HCT116 (cell line): ENCODE measurements around the gene MED14. TPM values are rescaled to one million over a fixed set of nuclear protein-coding genes. Genes with fewer than 3 reads are reported as not detected.

Source experiments
- ATAC-seq: fragments of 200-7000 bp; cut with Tn5 transposase; 2 replicates; pipeline ENCODE4 v1.9.1; 2020; ENCODE audit warnings: mild to moderate bottlenecking, moderate library complexity
- BruUV-seq: library from RNA; stranded (reverse); fragments of 400-500 nt; replicated peaks from 2 replicates; lab custom pipeline; 2021; lab: Mats Ljungman, UMichigan
- CTCF ChIA-PET: fragments of 300-600 bp; sonication (Branson Sonifier 250); formaldehyde crosslinking; loops from one replicate; lab custom pipeline; 2021; ENCODE audit warnings: antibody characterized with exemption; lab: Charles Lee
- POLR2A ChIA-PET: fragments of 300-600, 350-600 bp; sonication (Branson Sonifier 250); formaldehyde crosslinking; loops from one replicate; lab custom pipeline; 2021; ENCODE audit warnings: antibody characterized with exemption; lab: Charles Lee
- RAD21 ChIA-PET, 2 experiments: fragments of 300-600 bp; sonication (Branson Sonifier 250); formaldehyde crosslinking; loops; one replicate each; lab custom pipeline; 2023; ENCODE audit warnings: low total read pairs in 2 of 2; ENCODE audit not compliant: uncharacterized antibody in 2 of 2, unreplicated experiment in 2 of 2, low non-redundant PET in 1 of 2; lab: Charles Lee
- DNase-seq: peaks from one replicate; pipeline ENCODE4 v3.0.0-alpha.2; 2010; ENCODE audit warnings: low read depth, low spot score
- H2AFZ ChIP-seq: fragments of 200-600 bp; shearing (Covaris generic), sonication (generic); 2 replicates; pipeline ENCODE4 v1.6.1; 2017; ENCODE audit warnings: low read depth, mixed run types, mixed read lengths, antibody characterized with exemption, low read length; ENCODE audit not compliant: poor library complexity, severe bottlenecking
- H3K27ac ChIP-seq: 2 replicates; pipeline ENCODE4 v1.5.1; 2012; ENCODE audit warnings: low read depth, low read length
- H3K27me3 ChIP-seq: fragments of 200-600 bp; sonication (generic); 2 replicates; pipeline ENCODE4 v1.6.1; 2016; ENCODE audit warnings: mixed run types, low read length, mixed read lengths; ENCODE audit not compliant: insufficient read depth
- H3K36me3 ChIP-seq, 2 experiments: fragments of 200-500 bp in 1 of 2; fragments of 200-600 bp in 1 of 2; sonication (Bioruptor generic) in 1 of 2; sonication (generic) in 1 of 2; 2 replicates each; pipeline versions ENCODE4 v1.5.1 to v1.6.1; 2014 to 2016; ENCODE audit warnings: low read length in 2 of 2, inconsistent platforms in 1 of 2, mixed read lengths in 1 of 2, mixed run types in 1 of 2; ENCODE audit not compliant: insufficient read depth in 2 of 2, control insufficient read depth in 1 of 2
- H3K4me1 ChIP-seq, 2 experiments: fragments of 200-600 bp in 1 of 2; sonication (generic) in 1 of 2; 2 replicates each; pipeline versions ENCODE4 v1.5.1 to v1.6.1; 2012 to 2017; ENCODE audit warnings: low read length in 2 of 2, inconsistent platforms in 1 of 2, mild to moderate bottlenecking in 1 of 2, mixed read lengths in 1 of 2, mixed run types in 1 of 2, moderate library complexity in 1 of 2; ENCODE audit not compliant: insufficient read depth in 2 of 2, control insufficient read depth in 1 of 2
- H3K4me2 ChIP-seq: fragments of 200-600 bp; sonication (generic); 2 replicates; pipeline ENCODE4 v1.6.1; 2017; ENCODE audit warnings: mixed run types, low read length, mixed read lengths
- H3K4me3 ChIP-seq, 2 experiments: fragments of 200-600 bp in 1 of 2; sonication (generic) in 1 of 2; replicated peaks in 1 of 2; 2 replicates each; pipeline ENCODE4 v1.5.1; 2011 to 2016; ENCODE audit warnings: low read length in 2 of 2, control low read depth in 1 of 2, low read depth in 1 of 2, mild to moderate bottlenecking in 1 of 2, mixed read lengths in 1 of 2, mixed run types in 1 of 2
- H3K79me2 ChIP-seq: fragments of 200-600 bp; sonication (generic); 2 replicates; pipeline ENCODE4 v1.6.1; 2017; ENCODE audit warnings: mild to moderate bottlenecking, mixed run types, low read length, moderate library complexity, mixed read lengths; ENCODE audit not compliant: insufficient read depth
- H3K9ac ChIP-seq: fragments of 200-600 bp; sonication (generic); 2 replicates; pipeline ENCODE4 v1.6.1; 2016; ENCODE audit warnings: low read length, mixed read lengths
- H3K9me2 ChIP-seq: fragments of 200-600 bp; sonication (generic), shearing (Covaris generic); 2 replicates; pipeline ENCODE4 v1.6.1; 2017; ENCODE audit warnings: mixed run types, mild to moderate bottlenecking, moderate library complexity; ENCODE audit not compliant: insufficient read depth
- H3K9me3 ChIP-seq, 2 experiments: fragments of 200-500 bp in 1 of 2; fragments of 200-600 bp in 1 of 2; sonication (Bioruptor generic) in 1 of 2; sonication (generic) in 1 of 2; 2 replicates each; pipeline ENCODE4 v1.6.1; 2014 to 2017; ENCODE audit warnings: low read length in 2 of 2, mixed read lengths in 2 of 2, inconsistent platforms in 1 of 2, low read depth in 1 of 2, mild to moderate bottlenecking in 1 of 2, mixed run types in 1 of 2, moderate library complexity in 1 of 2; ENCODE audit not compliant: control insufficient read depth in 1 of 2, insufficient read depth in 1 of 2
- H4K20me1 ChIP-seq: fragments of 200-600 bp; sonication (generic), shearing (Covaris generic); 2 replicates; pipeline ENCODE4 v1.6.1; 2017; ENCODE audit warnings: mixed run types, mild to moderate bottlenecking, moderate library complexity; ENCODE audit not compliant: insufficient read depth
- CBX3 ChIP-seq: IDR thresholded peaks from 2 replicates; pipeline ENCODE4 v1.6.1; 2012; ENCODE audit warnings: low read depth
- CEBPB ChIP-seq: IDR thresholded peaks from 2 replicates; pipeline ENCODE4 v1.6.1; 2012; ENCODE audit warnings: low read depth
- CTCF ChIP-seq, 3 experiments: fragments of 200-600 bp in 1 of 3; sonication (generic) in 1 of 3; IDR thresholded peaks in 2 of 3; conservative IDR thresholded peaks in 1 of 3; 2 replicates each; pipeline ENCODE4 v1.5.1; 2012 to 2017; ENCODE audit warnings: low read depth in 2 of 3, low read length in 2 of 3, antibody characterized with exemption in 1 of 3, borderline replicate concordance in 1 of 3, control low read depth in 1 of 3, mild to moderate bottlenecking in 1 of 3, mixed read lengths in 1 of 3, mixed run types in 1 of 3, moderate library complexity in 1 of 3; ENCODE audit not compliant: insufficient read depth in 1 of 3
- EGR1 ChIP-seq: IDR thresholded peaks from 2 replicates; pipeline ENCODE4 v1.6.1; 2012; ENCODE audit warnings: low read depth
- ELF1 ChIP-seq: IDR thresholded peaks from 2 replicates; pipeline ENCODE4 v1.6.1; 2012; ENCODE audit warnings: low read depth, borderline replicate concordance
- EZH2 ChIP-seq: fragments of 200-600 bp; sonication (generic); IDR thresholded peaks from 2 replicates; pipeline ENCODE4 v1.6.1; 2017; ENCODE audit warnings: antibody characterized with exemption, mixed run types
- EZH2phosphoT487 ChIP-seq: fragments of 200-600 bp; IDR thresholded peaks from 2 replicates; pipeline ENCODE4 v1.6.1; 2018; ENCODE audit warnings: antibody characterized with exemption, borderline replicate concordance
- FOSL1 ChIP-seq: IDR thresholded peaks from 2 replicates; pipeline ENCODE4 v1.6.1; 2012; ENCODE audit warnings: low read depth
- JUND ChIP-seq: IDR thresholded peaks from 2 replicates; pipeline ENCODE4 v1.6.1; 2012
- MAX ChIP-seq: IDR thresholded peaks from 2 replicates; pipeline ENCODE4 v1.6.1; 2012
- POLR2AphosphoS5 ChIP-seq: IDR thresholded peaks from 2 replicates; pipeline ENCODE4 v1.6.1; 2011; ENCODE audit warnings: mild to moderate bottlenecking, low read depth, low read length, moderate library complexity
- RAD21 ChIP-seq: IDR thresholded peaks from 2 replicates; pipeline ENCODE4 v1.6.1; 2012; ENCODE audit warnings: low read depth, mild to moderate bottlenecking
- SP1 ChIP-seq: IDR thresholded peaks from 2 replicates; pipeline ENCODE4 v1.6.1; 2012; ENCODE audit warnings: low read depth
- SRF ChIP-seq: IDR thresholded peaks from 2 replicates; pipeline ENCODE4 v1.6.1; 2012; ENCODE audit warnings: low read depth
- TCF7L2 ChIP-seq: IDR thresholded peaks from 2 replicates; pipeline ENCODE4 v1.7.0; 2011; ENCODE audit warnings: borderline replicate concordance, inconsistent platforms; ENCODE audit not compliant: insufficient read depth, insufficient read length; ENCODE audit errors: extremely low read depth
- YY1 ChIP-seq: IDR thresholded peaks from 2 replicates; pipeline ENCODE4 v1.6.1; 2011; ENCODE audit warnings: low read length, low read depth, moderate library complexity, mild to moderate bottlenecking; ENCODE audit not compliant: insufficient replicate concordance; ENCODE audit errors: extremely low read depth
- ZFX ChIP-seq: fragments of 450-650 bp; IDR thresholded peaks from 2 replicates; pipeline ENCODE4 v1.6.1; 2017
- ZNF274 ChIP-seq: fragments of 200-500 bp; sonication (Bioruptor generic); IDR thresholded peaks from 2 replicates; pipeline ENCODE4 v1.6.1; 2014; ENCODE audit warnings: mild to moderate bottlenecking, low read depth, low read length, inconsistent platforms
- intact Hi-C: fragments of 100-400 bp; cut with micrococcal nuclease; formaldehyde crosslinking; loops from 2 replicates; pipeline ENCODE4 v1.10.0; 2022
- total RNA-seq: library from RNA; stranded (reverse); gene quantifications from one replicate; pipeline ENCODE4 v1.2.1, GENCODE V29; 2021; ENCODE audit not compliant: unreplicated experiment
- TF ChIP-seq, protein P1 (sequence below): IDR thresholded peaks from 2 replicates; pipeline ENCODE4 v1.6.1; 2012
- TF ChIP-seq, protein P2 (sequence below): IDR thresholded peaks from 2 replicates; pipeline ENCODE4 v1.6.1; 2011; ENCODE audit warnings: mild to moderate bottlenecking, low read length, moderate library complexity; ENCODE audit not compliant: insufficient replicate concordance; ENCODE audit errors: extremely low read depth
- TF ChIP-seq, protein P3 (sequence below): IDR thresholded peaks from 2 replicates; pipeline ENCODE4 v1.6.1; 2012; ENCODE audit warnings: low read depth

The MED14 gene
- total RNA-seq, 1 experiment from 2014 or later: 51.8 TPM

DNA sequence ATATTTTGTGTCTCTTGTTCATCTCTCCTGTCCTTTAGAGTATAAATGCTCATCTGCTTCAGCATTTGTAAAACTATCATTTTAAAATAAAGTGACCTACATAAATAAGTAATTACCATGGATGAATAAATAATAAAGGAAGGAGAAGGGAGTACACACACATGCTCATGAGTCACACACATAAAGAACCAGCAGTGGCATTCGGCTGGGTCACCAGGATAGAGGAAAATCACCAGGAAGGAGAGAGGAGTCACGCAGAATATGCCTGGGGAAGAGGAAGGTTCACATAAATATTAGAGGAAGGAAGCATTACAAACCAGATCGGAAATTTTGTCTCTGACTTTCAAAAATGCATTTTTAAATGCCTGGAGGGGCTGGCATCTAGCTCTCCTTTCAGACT, 38.5 kb upstream of the MED14 start:
- no peaks in the 10 kb centered on the region for H3K79me2 ChIP-seq
- TF ChIP-seq MAX (0 out of 2 replicates have a peak, but pooled peaks have one; percentile 29), JUND (peak; percentile 23; the same call in 1 of the 2 replicates), FOSL1 (peak; percentile 61), SRF (no peak), RAD21 (no peak), POLR2AphosphoS5 (0 out of 2 replicates have a peak, but pooled peaks have one; percentile 21), CEBPB (no peak), EGR1 (no peak), TCF7L2 (no peak), YY1 (no peak), ELF1 (no peak), ZNF274 (no peak), EZH2 (no peak), CBX3 (no peak), ZFX (no peak), EZH2phosphoT487 (no peak), CTCF (IDR thresholded peaks at IDR 0.05 in 2 of 3, conservative IDR thresholded peaks at IDR 0.05 in 1 of 3; ENCODE audit: borderline replicate concordance in 1 of 3, insufficient read depth in 1 of 3, low read depth in 2 of 3, low read length in 2 of 3) (no peak), SP1 (peak; percentile 56)
- TF ChIP-seq, protein P1, sequence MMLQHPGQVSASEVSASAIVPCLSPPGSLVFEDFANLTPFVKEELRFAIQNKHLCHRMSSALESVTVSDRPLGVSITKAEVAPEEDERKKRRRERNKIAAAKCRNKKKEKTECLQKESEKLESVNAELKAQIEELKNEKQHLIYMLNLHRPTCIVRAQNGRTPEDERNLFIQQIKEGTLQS: no peak
- TF ChIP-seq, protein P2, sequence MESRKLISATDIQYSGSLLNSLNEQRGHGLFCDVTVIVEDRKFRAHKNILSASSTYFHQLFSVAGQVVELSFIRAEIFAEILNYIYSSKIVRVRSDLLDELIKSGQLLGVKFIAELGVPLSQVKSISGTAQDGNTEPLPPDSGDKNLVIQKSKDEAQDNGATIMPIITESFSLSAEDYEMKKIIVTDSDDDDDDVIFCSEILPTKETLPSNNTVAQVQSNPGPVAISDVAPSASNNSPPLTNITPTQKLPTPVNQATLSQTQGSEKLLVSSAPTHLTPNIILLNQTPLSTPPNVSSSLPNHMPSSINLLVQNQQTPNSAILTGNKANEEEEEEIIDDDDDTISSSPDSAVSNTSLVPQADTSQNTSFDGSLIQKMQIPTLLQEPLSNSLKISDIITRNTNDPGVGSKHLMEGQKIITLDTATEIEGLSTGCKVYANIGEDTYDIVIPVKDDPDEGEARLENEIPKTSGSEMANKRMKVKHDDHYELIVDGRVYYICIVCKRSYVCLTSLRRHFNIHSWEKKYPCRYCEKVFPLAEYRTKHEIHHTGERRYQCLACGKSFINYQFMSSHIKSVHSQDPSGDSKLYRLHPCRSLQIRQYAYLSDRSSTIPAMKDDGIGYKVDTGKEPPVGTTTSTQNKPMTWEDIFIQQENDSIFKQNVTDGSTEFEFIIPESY: no peak
- TF ChIP-seq, protein P3, sequence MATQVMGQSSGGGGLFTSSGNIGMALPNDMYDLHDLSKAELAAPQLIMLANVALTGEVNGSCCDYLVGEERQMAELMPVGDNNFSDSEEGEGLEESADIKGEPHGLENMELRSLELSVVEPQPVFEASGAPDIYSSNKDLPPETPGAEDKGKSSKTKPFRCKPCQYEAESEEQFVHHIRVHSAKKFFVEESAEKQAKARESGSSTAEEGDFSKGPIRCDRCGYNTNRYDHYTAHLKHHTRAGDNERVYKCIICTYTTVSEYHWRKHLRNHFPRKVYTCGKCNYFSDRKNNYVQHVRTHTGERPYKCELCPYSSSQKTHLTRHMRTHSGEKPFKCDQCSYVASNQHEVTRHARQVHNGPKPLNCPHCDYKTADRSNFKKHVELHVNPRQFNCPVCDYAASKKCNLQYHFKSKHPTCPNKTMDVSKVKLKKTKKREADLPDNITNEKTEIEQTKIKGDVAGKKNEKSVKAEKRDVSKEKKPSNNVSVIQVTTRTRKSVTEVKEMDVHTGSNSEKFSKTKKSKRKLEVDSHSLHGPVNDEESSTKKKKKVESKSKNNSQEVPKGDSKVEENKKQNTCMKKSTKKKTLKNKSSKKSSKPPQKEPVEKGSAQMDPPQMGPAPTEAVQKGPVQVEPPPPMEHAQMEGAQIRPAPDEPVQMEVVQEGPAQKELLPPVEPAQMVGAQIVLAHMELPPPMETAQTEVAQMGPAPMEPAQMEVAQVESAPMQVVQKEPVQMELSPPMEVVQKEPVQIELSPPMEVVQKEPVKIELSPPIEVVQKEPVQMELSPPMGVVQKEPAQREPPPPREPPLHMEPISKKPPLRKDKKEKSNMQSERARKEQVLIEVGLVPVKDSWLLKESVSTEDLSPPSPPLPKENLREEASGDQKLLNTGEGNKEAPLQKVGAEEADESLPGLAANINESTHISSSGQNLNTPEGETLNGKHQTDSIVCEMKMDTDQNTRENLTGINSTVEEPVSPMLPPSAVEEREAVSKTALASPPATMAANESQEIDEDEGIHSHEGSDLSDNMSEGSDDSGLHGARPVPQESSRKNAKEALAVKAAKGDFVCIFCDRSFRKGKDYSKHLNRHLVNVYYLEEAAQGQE: no peak

More for the DNA sequence above, 38.5 kb upstream of the MED14 start:
- no TSS peak for BruUV-seq
- ChIA-PET POLR2A (no interaction called here), CTCF (no interaction called here), RAD21 (no interaction called here)
- Histone ChIP-seq H3K27me3 (no peaks in the 10 kb centered on the region), H3K27ac (no peak overlapping the region; the same call in 1 of the 2 replicates), H3K36me3 (no peaks in the 10 kb centered on the region), H3K4me3 (peak overlapping the region in 1 of 2 experiments; percentile 30; a peak in 1 of 4 replicates), H3K9me2 (no peaks in the 10 kb centered on the region), H3K4me1 (peaks cover 10 to 34% of the 10 kb centered on the region in 2 experiments), H3K9me3 (no peaks in the 10 kb centered on the region), H2AFZ (peak overlapping the region; percentile 98), H3K4me2 (peak overlapping the region; percentile 68), H3K9ac (peak overlapping the region; percentile 43), H4K20me1 (no peaks in the 10 kb centered on the region)
- peak; percentile 27 for DNase-seq
- ATAC-seq: peak; percentile 81
- intact Hi-C loops: no loop called here
